ENCODE data around the gene VTI1A. TPM values are rescaled to one million over a fixed set of nuclear protein-coding genes. Genes with fewer than 3 reads are reported as not detected.
A peak's percentile ranks its signal among the peaks of the same experiment; 100 is the strongest.

Gene VTI1A
- total and polyA plus RNA-seq, 2 of the 8 experiments (the other 6 are each of a cell fraction or from before 2014, with no cell fraction given), result 6.0 to 20.0 TPM

- TF ChIP-seq RAD21 (IDR thresholded peaks at IDR 0.05 in 1 of 2, conservative IDR thresholded peaks at IDR 0.05 in 1 of 2; ENCODE audit: low read depth in 2 of 2, low read length in 2 of 2) (0 out of 4 replicates have a peak, but pooled peaks of 1 of the 2 experiments have one; percentile 7), BACH1 (IDR thresholded peaks at IDR 0.05; ENCODE audit: low read length) (no peak), CHD2 (IDR thresholded peaks at IDR 0.05; ENCODE audit: low read length) (no peak)
Measured at GRCh38 chr10:112775381-112775780, 328.4 kb downstream of the VTI1A start (continued).
